ENCODE measurements around the gene C1orf50.
A peak's percentile ranks its signal among the peaks of the same experiment; 100 is the strongest.

C1orf50 gene

GRCh38 chr1:42759114-42759513 is 7.9 kb upstream of the C1orf50 start:
- DNase-seq (ENCODE audit: low read depth), result no peak

GRCh38 chr1:42761567-42761966 is 5.5 kb upstream of the C1orf50 start:
- DNase-seq (ENCODE audit: low read depth), result no peak

- DNase-seq (ENCODE audit: low read depth), result no peak
Measured at GRCh38 chr1:42762269-42762668, 4.8 kb upstream of the C1orf50 start.

- DNase-seq (ENCODE audit: low read depth), result no peak
Measured at GRCh38 chr1:42765269-42765668, 1.8 kb upstream of the C1orf50 start.

- DNase-seq (ENCODE audit: low read depth), result no peak
Measured at GRCh38 chr1:42765832-42766740, 963 bp upstream of the C1orf50 start.

GRCh38 chr1:42767510-42768000 is 506 bp downstream of the C1orf50 start:
- no peak for DNase-seq (ENCODE audit: low read depth)

- DNase-seq (ENCODE audit: low read depth), result no peak
Measured at GRCh38 chr1:42768172-42768571, 1.1 kb downstream of the C1orf50 start.

- no peak for DNase-seq (ENCODE audit: low read depth)
Measured at GRCh38 chr1:42769811-42770210, 2.8 kb downstream of the C1orf50 start.

- DNase-seq (ENCODE audit: low read depth), result no peak
Measured at GRCh38 chr1:42773420-42773819, 6.4 kb downstream of the C1orf50 start.

- no peak for DNase-seq (ENCODE audit: low read depth)
Measured at GRCh38 chr1:42774928-42775526, 8.0 kb downstream of the C1orf50 start.

- DNase-seq (ENCODE audit: low read depth), result no peak
Measured at GRCh38 chr1:42776502-42776901, 9.5 kb downstream of the C1orf50 start.

GRCh38 chr1:42777852-42778251 is 10.8 kb downstream of the C1orf50 start:
- no peak for DNase-seq (ENCODE audit: low read depth)

GRCh38 chr1:42779725-42780124 is 12.7 kb downstream of the C1orf50 start:
- no peak for DNase-seq (ENCODE audit: low read depth)

- no peak for DNase-seq (ENCODE audit: low read depth)
Measured at GRCh38 chr1:42780176-42780575, 13.1 kb downstream of the C1orf50 start.

- DNase-seq (ENCODE audit: low read depth), result no peak
Measured at GRCh38 chr1:42783092-42783491, 16.0 kb downstream of the C1orf50 start.

- DNase-seq (ENCODE audit: low read depth), result no peak
Measured at GRCh38 chr1:42784547-42784945, 17.5 kb downstream of the C1orf50 start.

GRCh38 chr1:42784946-42785693 is 18.1 kb downstream of the C1orf50 start, which contains the start of gene TMEM269:
TSS of gene TMEM269 (plus strand) at chr1:42784991. CDS start at chr1:42789894, 4,903 bp downstream.
- peak; percentile 3 for DNase-seq (ENCODE audit: low read depth)

GRCh38 chr1:42786097-42786496 is 19.0 kb downstream of the C1orf50 start:
- DNase-seq (ENCODE audit: low read depth), result no peak

- DNase-seq (ENCODE audit: low read depth), result no peak
Measured at GRCh38 chr1:42788021-42788420, 21.0 kb downstream of the C1orf50 start.

- DNase-seq (ENCODE audit: low read depth), result no peak
Measured at GRCh38 chr1:42793824-42794223, 26.8 kb downstream of the C1orf50 start.

GRCh38 chr1:42797414-42797813 is 30.4 kb downstream of the C1orf50 start:
- no peak for DNase-seq (ENCODE audit: low read depth)

GRCh38 chr1:42797979-42798378 is 30.9 kb downstream of the C1orf50 start:
- no peak for DNase-seq (ENCODE audit: low read depth)

Measured in T-helper 22 cell (primary cell).